ENCODE results near the gene ENTPD7.

The ENTPD7 gene

DNA sequence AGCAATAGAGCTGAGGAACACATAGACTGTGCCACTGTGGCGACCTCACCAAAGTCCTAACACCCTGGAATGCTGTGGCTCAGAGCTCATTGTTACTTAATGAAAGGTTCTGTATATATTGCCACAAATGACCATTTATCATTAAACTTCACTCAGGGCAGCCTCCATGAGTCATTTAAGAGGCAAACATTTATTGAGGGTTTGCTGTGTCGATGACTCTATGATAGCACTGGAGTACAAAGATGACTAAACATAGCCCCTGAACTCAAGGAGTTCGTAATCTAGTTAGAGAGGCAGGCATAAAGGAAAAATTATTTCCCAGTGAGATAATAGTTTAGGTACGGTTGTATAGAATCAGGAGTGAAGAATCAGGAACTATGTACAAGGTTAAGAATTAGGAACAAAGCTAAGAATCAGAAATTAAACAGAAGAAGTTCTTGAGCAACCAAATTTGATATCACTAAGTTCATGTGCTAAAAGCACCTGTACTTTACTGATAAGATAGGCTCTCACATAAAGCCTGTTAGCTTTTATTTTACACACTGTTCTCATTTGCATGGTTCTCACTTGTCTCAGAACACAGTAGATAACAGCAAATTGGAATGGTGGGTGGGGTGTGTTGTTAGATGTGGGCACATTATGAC lies 7.9 kb downstream of the ENTPD7 start:
- no peak overlapping the region for H2BK5ac ChIP-seq (ENCODE audit: low read depth, low read length, poor library complexity)
- no peak overlapping the region for H3K4ac ChIP-seq (ENCODE audit: low read depth, low read length)
- no peak overlapping the region for H3K9ac ChIP-seq (ENCODE audit: low read length)
- no peak overlapping the region for H3K18ac ChIP-seq (ENCODE audit: low read length)
- no peak overlapping the region for H3K4me3 ChIP-seq (ENCODE audit: low read depth, low read length)
- no peak overlapping the region for H2BK120ac ChIP-seq (ENCODE audit: insufficient read depth, low read length, poor library complexity)
- DNase-seq: no peak
- no peak overlapping the region for H3K27ac ChIP-seq (ENCODE audit: low read depth, low read length)
- no peak overlapping the region for H4K12ac ChIP-seq (ENCODE audit: low read depth, low read length)
- H3K9me3 ChIP-seq (ENCODE audit: insufficient read depth, low read depth, low read length): no peaks in the 10 kb centered on the region
- no CpG with 5 or more reads among the region's 4 CpGs for WGBS (ENCODE audit: extremely low coverage, insufficient coverage, insufficient read length)
- H3K4me1 ChIP-seq (ENCODE audit: control insufficient read depth in 1 of 2, insufficient read depth in 2 of 2, low read length in 2 of 2): peaks cover 0 to 2% of the 10 kb centered on the region in 2 experiments
- no peak overlapping the region for H2AK5ac ChIP-seq (ENCODE audit: low read length)
- H3K79me1 ChIP-seq (ENCODE audit: low read length): no peaks in the 10 kb centered on the region
- H3K23ac ChIP-seq (ENCODE audit: low read length): no peak overlapping the region
- no peak overlapping the region for H2BK12ac ChIP-seq (ENCODE audit: low read length)
- no peak overlapping the region for H3K4me2 ChIP-seq (ENCODE audit: low read length)
- no peak overlapping the region for H3K14ac ChIP-seq (ENCODE audit: low read length)
- no peaks in the 10 kb centered on the region for H3K27me3 ChIP-seq (ENCODE audit: insufficient read depth, low read length)
- H2AFZ ChIP-seq (ENCODE audit: insufficient read depth, low read length, poor library complexity): no peak overlapping the region
- H3K79me2 ChIP-seq (ENCODE audit: control insufficient read depth, insufficient read depth, low read length, poor library complexity): no peaks in the 10 kb centered on the region
- peaks cover 4 to 7% of the 10 kb centered on the region in 2 experiments for H3K36me3 ChIP-seq (ENCODE audit: control insufficient read depth in 1 of 2, insufficient read depth in 2 of 2, low read length in 2 of 2)
- H4K91ac ChIP-seq (ENCODE audit: low read depth, low read length): no peak overlapping the region
- H4K8ac ChIP-seq (ENCODE audit: low read depth, low read length): no peak overlapping the region

DNA sequence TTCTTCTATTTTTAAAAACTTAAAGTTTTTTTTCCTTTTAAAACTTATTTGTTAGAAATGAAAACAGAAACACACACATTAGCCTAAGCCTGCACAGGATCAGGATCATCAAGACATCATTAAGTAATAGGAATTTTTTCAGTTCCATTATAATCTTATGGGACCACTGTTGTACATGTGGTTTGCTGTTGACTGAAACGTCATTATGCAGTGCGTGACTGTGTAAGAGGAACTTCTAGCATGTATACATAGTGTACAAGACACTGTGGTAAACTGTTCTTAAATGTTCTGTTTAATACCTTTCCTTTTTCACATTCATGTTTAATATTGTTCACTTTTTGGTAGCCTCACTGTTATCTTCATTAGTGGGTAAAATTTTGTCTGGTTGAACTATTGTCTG lies 12.1 kb downstream of the ENTPD7 start:
- Histone ChIP-seq H3K36me3 (ENCODE audit: control insufficient read depth in 1 of 2, insufficient read depth in 2 of 2, low read length in 2 of 2) (peaks cover 0 to 4% of the 10 kb centered on the region in 2 experiments), H4K91ac (ENCODE audit: low read depth, low read length) (no peak overlapping the region), H3K9ac (ENCODE audit: low read length) (no peak overlapping the region), H2BK12ac (ENCODE audit: low read length) (no peak overlapping the region), H2BK120ac (ENCODE audit: insufficient read depth, low read length, poor library complexity) (no peak overlapping the region), H4K8ac (ENCODE audit: low read depth, low read length) (no peak overlapping the region), H3K79me1 (ENCODE audit: low read length) (no peaks in the 10 kb centered on the region), H3K27me3 (ENCODE audit: insufficient read depth, low read length) (no peaks in the 10 kb centered on the region), H3K4me2 (ENCODE audit: low read length) (no peak overlapping the region), H2BK5ac (ENCODE audit: low read depth, low read length, poor library complexity) (no peak overlapping the region), H3K4me1 (ENCODE audit: control insufficient read depth in 1 of 2, insufficient read depth in 2 of 2, low read length in 2 of 2) (no peaks in the 10 kb centered on the region), H3K18ac (ENCODE audit: low read length) (no peak overlapping the region), H3K4me3 (ENCODE audit: low read depth, low read length) (no peak overlapping the region), H2AK5ac (ENCODE audit: low read length) (no peak overlapping the region), H3K4ac (ENCODE audit: low read depth, low read length) (no peak overlapping the region), H3K14ac (ENCODE audit: low read length) (no peak overlapping the region), H3K23ac (ENCODE audit: low read length) (no peak overlapping the region), H2AFZ (ENCODE audit: insufficient read depth, low read length, poor library complexity) (no peak overlapping the region), H4K12ac (ENCODE audit: low read depth, low read length) (no peak overlapping the region), H3K9me3 (ENCODE audit: insufficient read depth, low read depth, low read length) (no peaks in the 10 kb centered on the region), H3K27ac (ENCODE audit: low read depth, low read length) (no peak overlapping the region), H3K79me2 (ENCODE audit: control insufficient read depth, insufficient read depth, low read length, poor library complexity) (no peaks in the 10 kb centered on the region)
- no peak for DNase-seq
- WGBS (ENCODE audit: extremely low coverage, insufficient coverage, insufficient read length): no CpG with 5 or more reads among the region's 2 CpGs

DNA sequence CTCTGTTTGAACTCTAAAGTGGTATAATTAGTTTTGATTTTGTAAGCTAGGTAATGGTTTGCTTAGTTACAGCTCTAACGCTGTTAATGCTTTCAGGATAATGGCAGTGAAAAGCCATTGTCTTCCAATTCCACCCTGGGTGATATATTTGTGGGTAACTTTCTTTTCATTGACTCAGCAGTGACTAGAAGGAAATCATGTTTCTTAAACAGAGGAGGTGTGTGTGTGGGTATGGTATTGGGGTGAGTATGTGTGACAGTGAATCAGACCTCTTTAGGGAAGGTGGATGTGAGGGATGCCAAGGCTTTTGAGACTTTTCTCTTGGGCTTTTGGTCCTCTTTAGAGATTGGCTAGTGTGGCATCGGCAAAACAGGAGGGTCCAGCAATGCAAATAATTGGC lies 13.6 kb downstream of the ENTPD7 start:
- no peak overlapping the region for H3K9ac ChIP-seq (ENCODE audit: low read length)
- H3K4ac ChIP-seq (ENCODE audit: low read depth, low read length): no peak overlapping the region
- H3K9me3 ChIP-seq (ENCODE audit: insufficient read depth, low read depth, low read length): no peaks in the 10 kb centered on the region
- no CpG with 5 or more reads among the region's 2 CpGs for WGBS (ENCODE audit: extremely low coverage, insufficient coverage, insufficient read length)
- no peak overlapping the region for H3K18ac ChIP-seq (ENCODE audit: low read length)
- no peaks in the 10 kb centered on the region for H3K79me2 ChIP-seq (ENCODE audit: control insufficient read depth, insufficient read depth, low read length, poor library complexity)
- no peak overlapping the region for H4K8ac ChIP-seq (ENCODE audit: low read depth, low read length)
- no peak overlapping the region for H2AK5ac ChIP-seq (ENCODE audit: low read length)
- no peak overlapping the region for H4K12ac ChIP-seq (ENCODE audit: low read depth, low read length)
- no peak overlapping the region for H3K4me3 ChIP-seq (ENCODE audit: low read depth, low read length)
- H2BK12ac ChIP-seq (ENCODE audit: low read length): no peak overlapping the region
- H2AFZ ChIP-seq (ENCODE audit: insufficient read depth, low read length, poor library complexity): no peak overlapping the region
- H3K36me3 ChIP-seq (ENCODE audit: control insufficient read depth in 1 of 2, insufficient read depth in 2 of 2, low read length in 2 of 2): peaks cover 0 to 4% of the 10 kb centered on the region in 2 experiments
- H4K91ac ChIP-seq (ENCODE audit: low read depth, low read length): no peak overlapping the region
- no peak overlapping the region for H2BK5ac ChIP-seq (ENCODE audit: low read depth, low read length, poor library complexity)
- H3K27ac ChIP-seq (ENCODE audit: low read depth, low read length): no peak overlapping the region
- no peak overlapping the region for H2BK120ac ChIP-seq (ENCODE audit: insufficient read depth, low read length, poor library complexity)
- H3K79me1 ChIP-seq (ENCODE audit: low read length): no peaks in the 10 kb centered on the region
- no peaks in the 10 kb centered on the region for H3K4me1 ChIP-seq (ENCODE audit: control insufficient read depth in 1 of 2, insufficient read depth in 2 of 2, low read length in 2 of 2)
- no peak overlapping the region for H3K14ac ChIP-seq (ENCODE audit: low read length)
- H3K4me2 ChIP-seq (ENCODE audit: low read length): no peak overlapping the region
- no peak overlapping the region for H3K23ac ChIP-seq (ENCODE audit: low read length)
- DNase-seq: no peak
- no peaks in the 10 kb centered on the region for H3K27me3 ChIP-seq (ENCODE audit: insufficient read depth, low read length)

GRCh38 chr10:99673492-99673891 lies 14.2 kb downstream of the ENTPD7 start:
- no peak overlapping the region for H3K9ac ChIP-seq (ENCODE audit: low read length)
- DNase-seq: no peak
- no peak overlapping the region for H2AK5ac ChIP-seq (ENCODE audit: low read length)
- H3K4me2 ChIP-seq (ENCODE audit: low read length): no peak overlapping the region
- no peak overlapping the region for H4K8ac ChIP-seq (ENCODE audit: low read depth, low read length)
- H3K14ac ChIP-seq (ENCODE audit: low read length): no peak overlapping the region
- H3K9me3 ChIP-seq (ENCODE audit: insufficient read depth, low read depth, low read length): no peaks in the 10 kb centered on the region
- no peak overlapping the region for H3K23ac ChIP-seq (ENCODE audit: low read length)
- H3K4me3 ChIP-seq (ENCODE audit: low read depth, low read length): no peak overlapping the region
- H3K18ac ChIP-seq (ENCODE audit: low read length): no peak overlapping the region
- no peak overlapping the region for H2BK12ac ChIP-seq (ENCODE audit: low read length)
- H3K36me3 ChIP-seq (ENCODE audit: control insufficient read depth in 1 of 2, insufficient read depth in 2 of 2, low read length in 2 of 2): peaks cover 0 to 3% of the 10 kb centered on the region in 2 experiments
- H3K4me1 ChIP-seq (ENCODE audit: control insufficient read depth in 1 of 2, insufficient read depth in 2 of 2, low read length in 2 of 2): no peaks in the 10 kb centered on the region
- no peak overlapping the region for H3K4ac ChIP-seq (ENCODE audit: low read depth, low read length)
- H3K79me1 ChIP-seq (ENCODE audit: low read length): no peaks in the 10 kb centered on the region
- no CpG with 5 or more reads among the region's 2 CpGs for WGBS (ENCODE audit: extremely low coverage, insufficient coverage, insufficient read length)
- H4K12ac ChIP-seq (ENCODE audit: low read depth, low read length): no peak overlapping the region
- no peaks in the 10 kb centered on the region for H3K79me2 ChIP-seq (ENCODE audit: control insufficient read depth, insufficient read depth, low read length, poor library complexity)
- no peaks in the 10 kb centered on the region for H3K27me3 ChIP-seq (ENCODE audit: insufficient read depth, low read length)
- H3K27ac ChIP-seq (ENCODE audit: low read depth, low read length): no peak overlapping the region
- no peak overlapping the region for H2BK120ac ChIP-seq (ENCODE audit: insufficient read depth, low read length, poor library complexity)
- no peak overlapping the region for H2BK5ac ChIP-seq (ENCODE audit: low read depth, low read length, poor library complexity)
- H4K91ac ChIP-seq (ENCODE audit: low read depth, low read length): no peak overlapping the region
- H2AFZ ChIP-seq (ENCODE audit: insufficient read depth, low read length, poor library complexity): no peak overlapping the region

Measured in trophoblast cell (in vitro differentiated cells and primary cell).